IPS-NIHi11 (cell line): ENCODE data around the gene PEA15.

Experiments
- DNase-seq: peaks from one replicate; pipeline ENCODE4 v3.0.0; 2012; ENCODE audit warnings: mixed read lengths, low spot score

The PEA15 gene

DNA sequence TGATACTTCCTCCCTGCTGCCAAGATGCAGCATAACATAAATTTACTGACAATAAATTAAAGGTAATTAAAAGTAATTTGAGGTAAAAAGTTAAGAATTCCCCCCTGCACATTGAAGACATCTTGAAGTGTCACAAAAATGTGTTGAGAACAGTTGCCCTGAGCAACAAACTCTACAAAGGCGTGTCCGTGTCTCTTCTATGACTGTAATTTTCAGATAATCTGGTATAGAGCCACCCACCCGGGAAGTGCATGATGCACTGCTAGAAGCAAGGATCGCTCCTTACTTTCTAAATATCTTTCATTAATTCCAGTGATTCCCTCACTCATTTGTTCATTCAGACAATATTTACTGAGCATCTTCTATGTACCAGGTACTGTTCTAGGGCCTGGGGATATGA, 25.8 kb upstream of the PEA15 start:
- DNase-seq = no peak

DNA sequence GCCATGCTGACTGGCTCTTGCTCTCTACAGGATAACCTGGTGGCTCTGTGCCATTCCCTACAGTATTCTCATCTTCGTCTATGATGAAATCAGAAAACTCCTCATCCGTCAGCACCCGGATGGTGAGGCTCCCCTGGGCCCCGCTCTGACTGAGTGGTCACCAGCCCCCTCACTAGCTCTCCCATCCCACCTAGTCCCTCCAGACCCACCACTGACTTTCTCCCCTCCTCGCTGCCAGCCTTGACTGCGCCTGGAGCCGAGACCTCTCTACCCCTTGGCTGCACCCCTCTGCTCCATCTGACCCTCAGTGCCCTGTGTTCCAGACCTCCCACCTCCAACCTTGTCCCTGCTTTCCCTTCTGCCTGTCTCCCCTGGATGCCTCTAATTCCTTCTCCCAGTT, 18.9 kb upstream of the PEA15 start:
- no peak for DNase-seq

DNA sequence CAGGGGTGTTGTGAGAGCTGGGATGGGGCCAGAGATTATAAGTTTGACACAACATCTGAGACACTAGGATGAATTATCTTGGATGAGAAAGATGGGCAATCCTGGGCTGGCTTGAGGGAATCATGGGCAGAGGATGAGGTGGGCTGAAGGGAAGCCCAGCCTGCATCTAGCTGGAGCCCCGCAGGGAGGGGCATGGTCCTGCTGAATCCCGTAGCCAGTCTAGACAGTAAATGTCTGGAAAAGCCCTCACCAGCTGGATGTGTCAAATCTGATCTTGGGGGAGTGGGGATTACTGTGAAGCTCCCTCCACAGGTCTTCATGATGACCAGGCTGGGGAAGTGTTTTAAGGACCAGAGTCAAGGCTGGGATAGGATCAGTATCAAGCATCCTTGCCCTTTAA, 18.5 kb upstream of the PEA15 start:
- DNase-seq = no peak

DNA sequence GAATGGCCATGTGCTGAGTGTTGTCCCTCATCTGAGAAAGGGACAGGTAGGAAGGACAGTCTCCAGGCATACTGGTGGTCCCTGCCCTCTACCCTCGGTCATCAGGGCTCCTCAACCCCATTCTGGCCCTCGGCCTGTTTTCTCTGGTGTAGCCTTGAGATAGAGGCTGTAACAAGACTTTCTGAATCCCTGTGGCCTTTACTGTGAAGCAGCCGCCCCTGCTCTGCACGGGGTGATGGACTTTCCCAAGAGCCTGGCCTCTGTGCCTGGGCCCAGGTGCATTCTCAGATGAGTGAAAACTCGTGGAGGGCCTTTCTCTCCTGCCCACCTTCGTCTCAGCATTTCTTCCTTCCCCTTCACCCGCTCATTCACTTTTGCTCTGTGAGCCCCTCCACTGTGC, 17.8 kb upstream of the PEA15 start:
- no peak for DNase-seq

DNA sequence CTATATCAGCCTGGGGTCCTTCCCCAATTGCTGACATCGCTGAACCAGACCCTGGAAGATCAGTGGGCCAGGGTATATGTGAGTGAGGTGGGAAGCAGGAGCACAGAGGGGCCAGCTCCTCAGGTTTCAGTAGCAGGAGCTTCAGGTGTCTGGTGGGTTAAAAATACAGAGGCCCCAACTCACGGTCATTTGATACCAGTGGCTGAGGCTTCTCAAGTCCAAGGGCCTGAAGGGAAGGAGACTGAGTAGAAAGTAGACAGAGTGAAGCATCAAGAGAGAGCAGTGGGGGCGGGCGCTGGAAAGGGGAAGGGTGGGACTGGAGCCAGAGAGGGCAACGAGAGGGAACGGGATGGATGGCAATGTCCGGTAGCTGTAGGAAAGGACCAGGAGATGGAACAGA, 16.8 kb upstream of the PEA15 start:
- DNase-seq = no peak

DNA sequence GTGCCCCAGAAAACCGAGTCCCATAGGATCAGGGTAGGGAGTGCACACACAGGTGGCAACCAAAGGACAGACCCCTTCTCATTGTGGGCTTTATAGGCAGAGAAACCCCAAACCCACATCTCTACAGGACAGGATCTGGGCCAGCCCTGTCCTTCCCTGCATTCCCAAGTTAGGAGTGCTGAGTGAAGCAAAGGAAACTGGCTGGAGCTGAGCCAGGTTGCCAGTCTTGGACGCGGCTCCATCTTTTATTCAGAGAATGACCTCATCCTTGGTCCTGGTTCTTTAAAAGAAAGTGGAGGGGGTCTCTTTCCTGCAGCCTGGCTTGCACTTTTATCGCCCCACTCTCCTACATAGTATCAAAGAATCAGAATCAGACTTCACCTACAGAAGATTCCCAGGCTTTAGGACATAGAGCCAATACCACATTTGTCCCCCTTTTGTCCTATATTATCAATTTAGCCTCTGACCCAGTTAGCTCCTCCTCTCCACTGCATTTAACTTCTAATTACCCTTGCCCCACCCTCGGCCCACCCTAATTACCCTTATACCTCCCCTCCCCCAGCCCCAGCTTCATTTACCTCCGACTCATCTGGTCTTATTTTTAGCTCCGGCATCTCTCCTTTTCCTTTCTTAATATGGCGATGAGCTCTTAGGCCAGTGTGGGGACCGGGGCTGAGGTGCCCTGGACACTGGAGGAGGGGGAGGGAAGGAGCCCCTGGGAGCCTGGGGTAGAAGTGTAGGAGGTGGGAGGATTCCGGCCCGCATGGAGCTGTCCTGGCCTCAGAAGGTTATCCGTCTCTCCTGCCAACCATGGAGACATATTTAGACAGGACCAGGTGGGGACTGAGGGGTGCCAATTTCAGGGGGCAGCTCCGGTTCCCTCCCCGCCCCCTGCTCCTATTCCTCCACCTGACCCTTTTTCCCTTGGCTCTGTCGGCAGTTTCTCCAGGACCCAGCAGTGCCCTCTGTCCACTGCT, 15.2 kb upstream of the PEA15 start, which contains the start of gene CASQ1:
Gene CASQ1 (plus strand): TSS at position 927 of the 977 bp plus-strand sequence. CDS start 177 bp downstream, outside the sequence.
- DNase-seq = no peak

DNA sequence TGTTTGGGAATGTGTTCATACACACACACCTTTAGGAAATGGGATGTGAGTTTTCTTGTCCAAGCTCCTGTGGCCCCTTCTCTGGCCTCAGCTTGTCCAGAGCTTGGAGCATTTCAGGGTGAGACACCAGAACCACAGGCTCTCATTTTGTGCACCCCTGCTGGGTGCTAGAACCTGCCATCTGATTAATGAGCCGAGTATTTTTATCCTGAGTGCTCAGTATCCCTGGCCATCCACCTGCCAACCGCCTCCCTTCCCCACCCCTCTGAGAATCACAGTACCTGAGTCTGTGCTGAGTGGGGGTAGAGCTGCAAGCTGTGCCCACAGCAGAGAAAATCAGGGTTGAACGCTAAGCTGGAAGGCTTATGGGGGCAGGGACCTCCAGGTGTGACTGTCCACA, 13.4 kb upstream of the PEA15 start:
- no peak for DNase-seq

DNA sequence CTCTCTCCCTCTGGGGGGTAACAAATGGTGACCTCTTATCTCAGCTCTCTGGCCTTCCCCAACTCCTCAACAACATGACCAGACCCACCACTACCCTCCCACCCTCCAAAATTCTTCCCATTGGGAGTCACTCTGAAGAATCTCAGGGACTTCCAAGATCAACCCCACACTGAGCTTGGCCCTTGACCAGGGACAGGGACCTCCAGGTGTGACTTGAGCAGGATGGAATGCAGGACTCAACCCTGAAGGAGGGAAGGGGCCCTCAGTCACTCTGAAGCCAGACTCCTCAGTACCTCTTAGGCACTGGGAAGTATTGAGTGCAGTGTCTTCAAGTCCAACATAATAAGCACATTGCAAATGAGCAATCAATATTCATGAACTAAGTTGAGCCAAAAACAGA, 12.9 kb upstream of the PEA15 start:
- DNase-seq = no peak

DNA sequence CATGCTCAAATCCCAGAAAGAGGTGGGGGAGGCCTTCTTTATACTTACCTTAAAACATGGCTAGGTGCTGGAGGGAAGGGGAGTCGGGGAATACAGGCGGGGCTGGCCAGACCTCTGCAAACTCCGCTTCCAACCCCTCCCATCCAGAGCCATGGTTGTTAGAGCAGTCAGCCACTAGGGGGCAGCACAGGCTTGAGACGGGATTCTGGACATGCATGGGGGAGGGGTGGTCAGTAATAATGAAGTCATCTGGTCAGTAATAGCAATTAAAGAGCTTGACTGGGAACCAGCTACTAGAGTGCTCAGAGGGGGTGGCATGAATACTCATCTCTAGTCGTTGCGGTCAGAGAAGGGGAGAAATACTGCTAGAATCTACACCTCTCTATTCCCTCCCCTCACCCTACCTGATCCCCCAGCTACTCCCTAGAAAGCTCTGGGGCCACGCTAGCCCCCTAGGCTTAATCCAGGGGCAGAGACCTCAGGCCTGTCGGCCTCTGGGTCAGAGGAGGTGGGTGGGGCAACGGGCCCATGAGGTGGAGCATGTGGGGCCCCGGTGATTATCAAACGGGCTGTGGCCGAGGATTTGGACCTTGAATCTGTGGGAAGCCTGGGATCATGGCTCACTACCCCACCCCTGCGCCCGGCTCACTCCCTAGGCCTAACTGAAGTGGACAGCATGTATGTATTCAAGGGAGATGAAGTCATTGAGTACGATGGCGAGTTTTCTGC, 11.9 kb upstream of the PEA15 start:
- DNase-seq = peak; percentile 83

DNA sequence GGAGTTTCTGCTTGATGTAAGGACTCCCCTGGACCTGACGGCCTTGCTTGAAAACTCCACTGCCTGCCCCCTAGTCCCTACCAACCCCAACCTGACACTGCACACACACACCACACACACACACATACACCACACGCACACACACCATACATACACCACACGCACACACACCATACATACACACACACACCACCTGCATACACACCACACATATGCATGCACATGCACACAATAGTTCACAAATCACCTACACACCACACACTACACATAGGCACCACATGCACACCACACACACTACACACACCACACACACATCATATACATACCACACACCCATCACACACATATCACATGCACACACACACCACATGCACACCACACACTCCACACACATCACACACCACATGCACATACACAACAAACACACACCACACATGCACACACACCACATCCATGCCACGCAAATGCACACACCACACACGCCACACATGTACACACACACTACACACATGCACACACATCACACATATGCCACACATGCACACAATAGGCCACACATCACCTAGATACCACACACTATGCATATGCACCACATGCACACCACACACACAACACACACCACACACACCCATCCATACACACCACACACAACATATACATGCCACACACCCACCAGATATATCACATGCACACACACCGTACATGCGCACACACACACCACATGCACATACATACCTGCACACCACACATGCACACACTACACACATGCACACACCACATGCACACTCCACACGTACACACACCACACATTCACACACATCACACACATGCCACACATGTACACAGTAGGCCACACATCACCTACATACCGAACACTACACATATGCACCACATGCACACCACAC, 11.1 kb upstream of the PEA15 start:
- DNase-seq = no peak

DNA sequence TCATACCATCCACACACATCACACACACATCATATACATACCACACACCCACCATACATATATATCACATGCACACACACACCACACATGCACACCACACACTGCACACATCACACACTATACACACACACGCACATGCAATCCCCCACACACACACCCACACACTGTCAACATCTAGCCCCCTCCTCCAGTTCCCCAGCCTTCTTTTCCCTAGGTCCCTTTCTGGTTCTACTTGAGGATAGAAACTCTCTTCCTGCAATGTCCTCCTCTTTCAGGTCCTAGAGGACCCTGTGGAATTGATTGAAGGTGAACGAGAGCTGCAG, 10.5 kb upstream of the PEA15 start:
- DNase-seq = no peak

DNA sequence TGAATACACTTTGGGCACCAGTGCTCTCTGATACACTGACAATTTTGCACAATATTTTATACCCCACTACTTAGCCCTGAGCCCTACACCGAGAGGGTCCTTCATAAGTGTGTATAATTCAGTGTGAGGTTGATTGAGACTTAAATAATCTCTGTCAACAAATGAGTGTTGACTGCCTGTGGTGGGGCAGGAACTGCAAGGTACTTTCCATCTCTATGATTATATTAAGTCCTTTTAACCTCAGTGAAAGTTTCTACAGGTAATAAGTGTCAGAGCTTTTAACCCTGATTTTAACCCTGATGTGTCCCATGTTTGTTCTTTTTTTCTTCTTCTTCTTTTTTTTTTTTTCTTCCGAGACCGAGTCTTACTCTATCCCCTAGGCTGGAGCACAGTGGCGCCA, 9.0 kb upstream of the PEA15 start:
- DNase-seq = no peak

DNA sequence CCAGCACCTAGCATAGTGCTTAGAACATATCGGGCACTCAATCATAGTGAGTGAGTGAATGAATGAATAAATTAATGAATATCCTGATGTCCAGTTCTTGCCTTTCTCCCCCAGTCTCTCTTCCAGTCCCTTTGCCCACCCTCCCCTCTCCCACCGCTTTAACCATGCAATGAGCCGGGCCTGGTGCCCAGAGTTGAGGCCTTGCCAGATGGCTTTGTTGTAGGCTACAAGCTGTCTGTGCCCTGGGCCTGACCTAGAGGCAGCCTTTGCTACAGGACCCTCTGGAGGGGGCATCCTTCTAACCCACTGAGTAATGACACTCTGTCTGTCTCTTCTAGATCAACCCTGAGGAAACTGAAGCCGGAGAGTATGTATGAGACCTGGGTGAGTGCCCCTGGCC, 8.0 kb upstream of the PEA15 start:
- DNase-seq = no peak

DNA sequence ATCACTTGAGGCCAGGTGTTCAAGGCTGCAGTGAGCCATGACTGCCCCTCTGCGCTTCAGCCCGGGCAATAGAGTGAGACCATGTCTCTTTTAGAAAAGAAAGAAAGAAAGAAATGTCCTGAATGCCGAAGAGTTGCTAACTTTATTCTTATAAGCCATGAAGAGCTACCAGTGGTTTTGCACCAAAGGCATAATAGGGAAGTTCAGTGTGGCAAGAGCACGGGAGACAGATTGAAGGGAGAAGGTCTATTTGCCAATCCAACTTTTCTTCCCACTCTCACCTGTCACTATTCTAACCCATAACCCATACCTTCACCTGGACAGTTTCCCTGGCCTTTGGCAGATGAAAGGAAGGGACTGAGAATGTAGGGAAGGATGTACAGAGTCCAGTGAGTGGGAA, 4.4 kb upstream of the PEA15 start:
- no peak for DNase-seq

DNA sequence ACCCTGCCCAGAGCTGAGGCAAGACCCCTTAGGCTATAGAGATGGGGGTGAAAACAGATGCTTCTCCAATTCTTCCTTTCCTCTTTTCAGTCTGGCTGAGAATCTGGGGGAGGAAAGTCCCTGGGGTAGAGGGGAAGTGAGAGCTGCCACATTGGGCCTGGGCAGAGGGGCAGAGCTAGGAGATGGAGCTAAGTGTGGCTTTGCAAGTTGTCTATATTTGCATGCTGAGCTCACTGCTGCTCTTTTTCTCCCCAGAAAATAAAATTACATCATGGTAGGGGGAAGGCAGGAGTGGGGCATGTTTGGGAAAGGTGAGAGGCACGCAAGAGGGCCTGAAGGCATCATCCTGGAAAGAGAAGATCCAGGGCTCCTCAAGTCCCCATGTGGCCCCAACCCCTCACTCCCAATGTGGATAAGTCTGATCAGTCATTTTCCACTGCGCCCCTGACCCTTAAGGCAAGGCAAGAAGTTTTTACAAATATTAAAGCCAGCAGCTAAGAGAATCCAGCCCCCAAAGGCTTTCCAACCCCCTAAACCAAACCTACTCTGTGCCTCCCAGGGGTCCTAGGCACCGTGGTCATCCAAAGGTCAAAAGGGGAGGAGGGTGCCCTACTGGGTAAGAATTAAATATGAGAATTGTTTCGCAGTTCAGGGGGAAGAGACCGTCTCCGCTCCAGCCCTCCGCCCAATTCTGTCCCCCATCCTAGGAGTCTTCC, 500 bp upstream of the PEA15 start:
- no peak for DNase-seq

DNA sequence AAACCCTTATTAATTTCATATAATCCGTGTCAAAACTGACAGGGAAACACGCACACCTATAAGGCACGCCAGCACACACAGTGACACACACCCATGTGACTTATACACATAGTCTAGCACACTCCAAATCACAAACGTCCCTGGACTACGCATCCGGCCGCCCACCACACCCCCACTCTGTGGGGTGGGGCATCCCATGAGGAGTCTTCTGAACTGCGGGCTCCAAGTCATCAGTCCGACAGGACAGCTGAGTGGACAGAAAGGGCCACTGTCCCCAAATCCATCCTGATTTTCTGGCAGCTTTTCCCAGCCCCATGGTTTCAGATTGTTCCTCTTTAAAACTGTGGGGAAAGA, 829 bp downstream of the PEA15 start:
- DNase-seq = no peak

DNA sequence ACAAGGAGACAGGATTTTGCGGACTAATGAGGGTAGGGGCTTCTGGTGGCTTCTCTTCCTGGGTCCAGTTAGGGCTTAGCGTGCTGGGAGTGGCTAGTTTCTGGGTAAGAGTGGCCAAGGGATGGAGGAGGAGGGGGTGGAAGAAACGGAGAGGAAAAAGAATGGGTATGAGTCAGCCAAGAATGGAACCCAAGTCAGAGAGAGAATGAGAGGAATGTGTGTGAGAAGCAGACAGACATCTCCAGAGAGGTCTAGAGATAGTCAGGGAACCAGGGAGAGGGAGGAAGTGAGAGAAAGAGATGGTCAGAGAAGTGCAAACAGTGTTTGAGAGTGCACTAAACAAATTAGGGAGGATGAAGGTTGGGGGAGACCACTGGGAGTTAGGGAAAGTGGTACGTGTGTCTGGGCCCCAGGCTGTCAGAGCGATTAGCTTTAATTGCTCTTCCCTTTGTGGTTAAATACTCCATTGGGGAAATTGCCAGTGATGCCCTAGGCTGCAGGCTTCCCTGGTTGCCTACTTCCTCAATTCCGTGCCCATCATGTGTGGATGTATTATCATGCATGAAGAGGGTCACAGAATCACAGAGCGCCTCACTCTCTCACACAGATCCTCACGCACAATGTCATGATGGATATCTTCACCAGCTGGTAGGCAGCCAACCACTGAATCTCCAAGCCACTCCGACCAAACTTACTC, 1.4 kb downstream of the PEA15 start:
- DNase-seq = peak; percentile 56

DNA sequence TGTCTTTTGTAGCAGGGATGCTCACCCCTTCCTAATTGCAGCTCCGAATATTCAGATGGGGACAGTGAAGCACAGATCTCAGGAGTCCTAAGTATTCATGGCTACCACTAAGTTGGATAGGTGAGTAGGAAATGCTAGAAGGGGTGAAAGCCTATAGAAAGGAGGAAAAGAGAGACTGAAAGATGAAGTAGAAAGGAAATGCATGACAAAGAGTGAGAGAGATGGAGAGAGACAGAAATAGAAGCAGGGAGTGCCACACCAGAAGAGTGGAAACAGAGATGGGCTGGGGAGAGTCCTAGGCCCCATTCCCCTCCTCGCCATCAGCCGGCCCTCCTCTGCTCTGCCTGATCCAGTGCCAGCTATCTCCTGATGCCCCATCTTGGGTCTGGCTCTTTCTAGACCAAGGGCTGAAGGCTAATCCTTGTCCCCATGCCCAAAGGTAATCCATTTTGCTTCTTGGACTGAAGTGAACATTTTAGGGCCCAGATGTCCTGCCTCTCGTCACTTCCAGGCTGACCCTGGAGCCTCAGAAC, 2.0 kb downstream of the PEA15 start:
- DNase-seq = no peak

DNA sequence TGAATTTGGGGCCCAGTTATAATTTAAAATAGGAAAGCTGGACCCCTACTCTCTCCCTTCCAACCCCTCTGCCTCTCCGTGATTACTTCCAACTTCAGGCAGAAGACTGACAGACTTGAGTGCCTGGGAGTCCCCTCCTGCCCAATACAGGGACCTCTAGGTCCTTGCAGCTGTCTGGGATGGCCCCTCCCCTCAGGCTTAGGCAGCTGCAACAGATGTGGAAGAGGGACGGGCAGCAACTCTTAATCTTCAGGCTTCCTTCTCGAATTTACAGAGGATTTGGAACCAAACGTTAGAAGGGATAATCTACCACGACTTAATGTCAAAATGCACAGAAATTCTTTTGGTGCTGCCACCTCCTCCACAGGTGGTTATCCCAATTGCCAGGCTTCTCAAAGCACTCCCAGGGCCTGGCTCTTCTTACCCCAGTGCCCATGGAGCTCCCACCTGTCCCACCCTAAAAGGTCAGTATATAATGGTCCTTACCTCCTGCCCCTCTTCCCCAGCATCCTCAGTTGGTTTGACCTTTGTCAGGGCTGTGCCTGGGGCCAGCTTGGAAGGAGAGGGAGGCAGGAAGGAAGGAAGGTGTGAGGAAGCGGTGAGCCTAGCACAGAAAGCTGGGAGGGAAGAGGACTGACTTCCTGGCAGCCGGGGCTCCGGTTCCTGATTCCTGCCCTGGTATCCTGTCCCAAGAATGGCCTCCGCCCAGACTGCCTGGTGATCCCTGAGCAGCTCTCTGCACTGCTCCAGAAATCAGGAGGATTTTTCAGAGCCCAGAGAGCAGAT, 2.8 kb downstream of the PEA15 start:
- DNase-seq = no peak
